CD4-positive, alpha-beta T cell treated with Interleukin-21 for 1 hour (primary cell): ENCODE measurements around the gene APOA4.
A peak's percentile ranks its signal among the peaks of the same experiment; 100 is the strongest.

Source experiments
- DNase-seq: peaks from one replicate; pipeline ENCODE4 v3.0.0-alpha.2; 2020

The APOA4 gene

GRCh38 chr11:116796548-116796947, 26.6 kb downstream of the APOA4 start:
- no peak for DNase-seq

- no peak for DNase-seq
Measured at GRCh38 chr11:116794851-116795250, 28.3 kb downstream of the APOA4 start.

- DNase-seq: no peak
Measured at GRCh38 chr11:116793772-116794097, 29.4 kb downstream of the APOA4 start.

- no peak for DNase-seq
Measured at GRCh38 chr11:116792869-116793771, 30.0 kb downstream of the APOA4 start.

- no peak for DNase-seq
Measured at GRCh38 chr11:116792144-116792868, 30.8 kb downstream of the APOA4 start.

- no peak for DNase-seq
Measured at GRCh38 chr11:116791813-116792143, 31.3 kb downstream of the APOA4 start, which contains the start of gene APOA5. Gene APOA5, minus strand, starts transcription at chr11:116791879. Its CDS starts 19 bp downstream, at chr11:116791860.

- peak; percentile 76 for DNase-seq
Measured at GRCh38 chr11:116791002-116791812, 31.9 kb downstream of the APOA4 start.

GRCh38 chr11:116790167-116791001, 32.7 kb downstream of the APOA4 start:
- no peak for DNase-seq

- no peak for DNase-seq
Measured at GRCh38 chr11:116788975-116789374, 34.1 kb downstream of the APOA4 start.

GRCh38 chr11:116788534-116788933, 34.6 kb downstream of the APOA4 start:
- no peak for DNase-seq

GRCh38 chr11:116787786-116788486, 35.2 kb downstream of the APOA4 start, which contains the start of gene ZPR1:
Gene ZPR1, minus strand, starts transcription at chr11:116788023. Its CDS starts 33 bp downstream, at chr11:116787990.
- DNase-seq: peak; percentile 89

- no peak for DNase-seq
Measured at GRCh38 chr11:116787436-116787785, 35.7 kb downstream of the APOA4 start.

- no peak for DNase-seq
Measured at GRCh38 chr11:116786966-116787365, 36.1 kb downstream of the APOA4 start.

GRCh38 chr11:116786326-116786725, 36.8 kb downstream of the APOA4 start:
- DNase-seq: no peak

- DNase-seq: no peak
Measured at GRCh38 chr11:116782728-116783127, 40.4 kb downstream of the APOA4 start.

- DNase-seq: no peak
Measured at GRCh38 chr11:116778556-116778955, 44.5 kb downstream of the APOA4 start.

- DNase-seq: no peak
Measured at GRCh38 chr11:116777056-116777455, 46.0 kb downstream of the APOA4 start.

- DNase-seq: no peak
Measured at GRCh38 chr11:116776522-116776984, 46.6 kb downstream of the APOA4 start.

- no peak for DNase-seq
Measured at GRCh38 chr11:116775975-116776374, 47.1 kb downstream of the APOA4 start.

- no peak for DNase-seq
Measured at GRCh38 chr11:116774661-116775060, 48.4 kb downstream of the APOA4 start.
